Hepatocyte (in vitro differentiated cells): Measurements from ENCODE around the gene ISYNA1. TPM values are rescaled to one million over a fixed set of nuclear protein-coding genes. Genes with fewer than 3 reads are reported as not detected.
A peak's percentile ranks its signal among the peaks of the same experiment; 100 is the strongest.

Experiments
- DNase-seq: peaks from one replicate; pipeline ENCODE4 v3.0.0-alpha.2; 2016; ENCODE audit warnings: low spot score
- H2AFZ ChIP-seq: fragments of 200-600 bp; sonication (generic); 2 replicates; pipeline ENCODE4 v1.6.0; 2016; ENCODE audit warnings: antibody characterized with exemption, mild to moderate bottlenecking
- H3K27ac ChIP-seq: fragments of 200-600 bp; sonication (generic); 2 replicates; pipeline ENCODE4 v1.5.1; 2016; ENCODE audit warnings: mild to moderate bottlenecking
- H3K27me3 ChIP-seq: fragments of 200-600 bp; sonication (generic); 2 replicates; pipeline ENCODE4 v1.6.1; 2016
- H3K36me3 ChIP-seq: fragments of 200-600 bp; sonication (generic); replicated peaks from 2 replicates; pipeline ENCODE4 v1.5.1; 2016; ENCODE audit warnings: low read depth; ENCODE audit not compliant: insufficient read depth
- H3K4me1 ChIP-seq: fragments of 200-600 bp; sonication (generic); 2 replicates; pipeline ENCODE4 v1.5.1; 2016; ENCODE audit warnings: mild to moderate bottlenecking, moderate library complexity; ENCODE audit not compliant: insufficient read depth
- H3K4me2 ChIP-seq: fragments of 200-600 bp; sonication (generic); 2 replicates; pipeline ENCODE4 v1.6.0; 2016
- H3K4me3 ChIP-seq: fragments of 200-600 bp; sonication (generic); 2 replicates; pipeline ENCODE4 v1.5.1; 2016; ENCODE audit warnings: mild to moderate bottlenecking
- H3K79me2 ChIP-seq: fragments of 200-600 bp; sonication (generic); 2 replicates; pipeline ENCODE4 v1.6.0; 2017; ENCODE audit warnings: mild to moderate bottlenecking
- H3K9me2 ChIP-seq: fragments of 200-600 bp; sonication (generic); replicated peaks from 2 replicates; pipeline ENCODE4 v1.6.0; 2017; ENCODE audit warnings: mild to moderate bottlenecking; ENCODE audit not compliant: insufficient read depth
- H3K9me3 ChIP-seq: fragments of 200-600 bp; sonication (generic); 2 replicates; pipeline ENCODE4 v1.5.1; 2016; ENCODE audit warnings: low read depth, mild to moderate bottlenecking
- H4K20me1 ChIP-seq: fragments of 200-600 bp; sonication (generic); 2 replicates; pipeline ENCODE4 v1.6.0; 2016; ENCODE audit warnings: mild to moderate bottlenecking; ENCODE audit not compliant: insufficient read depth, poor library complexity, severe bottlenecking
- EZH2 ChIP-seq: fragments of 200-600 bp; sonication (generic); IDR thresholded peaks from 2 replicates; pipeline ENCODE4 v1.6.1; 2016; ENCODE audit warnings: antibody characterized with exemption, mild to moderate bottlenecking, borderline replicate concordance
- EZH2phosphoT487 ChIP-seq: fragments of 200-600 bp; sonication (generic); IDR thresholded peaks from one replicate; pipeline ENCODE4 v1.6.1; 2018; ENCODE audit warnings: antibody characterized with exemption, mild to moderate bottlenecking, low read depth, moderate library complexity; ENCODE audit not compliant: unreplicated experiment, severe bottlenecking
- WGBS: methylation state at CpG from one replicate; pipeline ENCODE4 v1.1.6; 2016; ENCODE audit warnings: low lambda C conversion rate; ENCODE audit errors: missing lambda C conversion rate; 5-methylcytosine and 5-hydroxymethylcytosine counted together
- polyA plus RNA-seq: library from polyadenylated mRNA; unstranded; fragments of >200 nt; fragmentation: Nextera tagmentation; extraction: Ambion mirVana; gene quantifications from 2 replicates; pipeline ENCODE4 v1.2.1, GENCODE V29; 2016
- total RNA-seq: library from RNA; depleted of rRNA; stranded (reverse); fragments of >200 nt; gene quantifications from 2 replicates; pipeline ENCODE4 v1.2.3, GENCODE V29; 2014
- TF ChIP-seq, protein P1 (sequence below): fragments of 200-600 bp; sonication (generic); IDR thresholded peaks from 2 replicates; pipeline ENCODE4 v1.5.1; 2016; ENCODE audit warnings: antibody characterized with exemption, mild to moderate bottlenecking; ENCODE audit not compliant: poor library complexity

ISYNA1 gene
- total and polyA plus RNA-seq, 2 experiments from 2014 or later = 51.5 to 144 TPM

DNA sequence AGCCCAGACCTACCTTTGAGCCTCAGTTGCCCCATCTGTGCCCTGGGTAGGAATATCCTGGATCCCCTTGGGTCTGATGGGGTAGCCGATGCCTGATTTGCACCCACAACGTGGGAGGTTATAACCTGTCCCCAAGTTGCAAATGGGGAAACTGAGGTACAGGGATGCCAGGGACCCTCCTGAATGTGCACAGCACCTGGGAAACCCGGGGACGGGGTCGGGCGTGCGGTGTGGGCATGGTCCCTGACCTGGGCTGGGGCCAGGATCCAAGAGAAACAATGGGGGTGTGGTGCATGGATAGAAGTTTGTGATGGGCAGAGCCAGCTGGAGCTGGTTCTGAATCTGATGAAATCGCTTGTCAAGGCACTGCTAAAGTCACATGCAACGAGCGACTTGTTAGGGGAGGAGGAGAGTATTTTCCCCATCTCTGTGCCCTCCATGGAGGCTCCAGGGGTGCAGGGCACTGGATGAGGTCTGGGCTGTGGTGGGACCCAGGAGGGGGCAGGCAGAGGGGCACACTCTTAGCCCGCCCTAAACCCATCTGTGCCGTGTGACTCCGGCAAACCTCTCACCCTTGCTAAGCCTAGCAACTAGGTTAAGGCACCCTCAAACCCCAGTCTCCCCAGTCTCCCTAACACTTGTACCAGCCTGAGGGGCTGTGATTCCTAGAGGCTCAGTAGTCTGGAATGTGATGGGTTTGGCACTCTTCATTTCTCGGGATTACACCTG is 51.2 kb downstream of the ISYNA1 start:
- no peaks in the 10 kb centered on the region for H3K9me2 ChIP-seq
- no peaks in the 10 kb centered on the region for H3K9me3 ChIP-seq
- H3K4me2 ChIP-seq = peak overlapping the region; percentile 81
- peak; percentile 11 for DNase-seq
- H3K27me3 ChIP-seq = no peaks in the 10 kb centered on the region
- peaks cover 15% of the 10 kb centered on the region for H3K4me1 ChIP-seq
- 82% methylated on average over 11 of the region's 14 CpGs for WGBS
- H3K36me3 ChIP-seq = no peaks in the 10 kb centered on the region
- H2AFZ ChIP-seq = no peak overlapping the region
- H3K79me2 ChIP-seq = peaks cover 18% of the 10 kb centered on the region
- H3K4me3 ChIP-seq = peak overlapping the region; percentile 55
- TF ChIP-seq EZH2 = no peak
- TF ChIP-seq, protein P1, sequence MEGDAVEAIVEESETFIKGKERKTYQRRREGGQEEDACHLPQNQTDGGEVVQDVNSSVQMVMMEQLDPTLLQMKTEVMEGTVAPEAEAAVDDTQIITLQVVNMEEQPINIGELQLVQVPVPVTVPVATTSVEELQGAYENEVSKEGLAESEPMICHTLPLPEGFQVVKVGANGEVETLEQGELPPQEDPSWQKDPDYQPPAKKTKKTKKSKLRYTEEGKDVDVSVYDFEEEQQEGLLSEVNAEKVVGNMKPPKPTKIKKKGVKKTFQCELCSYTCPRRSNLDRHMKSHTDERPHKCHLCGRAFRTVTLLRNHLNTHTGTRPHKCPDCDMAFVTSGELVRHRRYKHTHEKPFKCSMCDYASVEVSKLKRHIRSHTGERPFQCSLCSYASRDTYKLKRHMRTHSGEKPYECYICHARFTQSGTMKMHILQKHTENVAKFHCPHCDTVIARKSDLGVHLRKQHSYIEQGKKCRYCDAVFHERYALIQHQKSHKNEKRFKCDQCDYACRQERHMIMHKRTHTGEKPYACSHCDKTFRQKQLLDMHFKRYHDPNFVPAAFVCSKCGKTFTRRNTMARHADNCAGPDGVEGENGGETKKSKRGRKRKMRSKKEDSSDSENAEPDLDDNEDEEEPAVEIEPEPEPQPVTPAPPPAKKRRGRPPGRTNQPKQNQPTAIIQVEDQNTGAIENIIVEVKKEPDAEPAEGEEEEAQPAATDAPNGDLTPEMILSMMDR = no peak
- TF ChIP-seq EZH2phosphoT487 = no peak
- H4K20me1 ChIP-seq = no peaks in the 10 kb centered on the region
- H3K27ac ChIP-seq = peak overlapping the region; percentile 86

DNA sequence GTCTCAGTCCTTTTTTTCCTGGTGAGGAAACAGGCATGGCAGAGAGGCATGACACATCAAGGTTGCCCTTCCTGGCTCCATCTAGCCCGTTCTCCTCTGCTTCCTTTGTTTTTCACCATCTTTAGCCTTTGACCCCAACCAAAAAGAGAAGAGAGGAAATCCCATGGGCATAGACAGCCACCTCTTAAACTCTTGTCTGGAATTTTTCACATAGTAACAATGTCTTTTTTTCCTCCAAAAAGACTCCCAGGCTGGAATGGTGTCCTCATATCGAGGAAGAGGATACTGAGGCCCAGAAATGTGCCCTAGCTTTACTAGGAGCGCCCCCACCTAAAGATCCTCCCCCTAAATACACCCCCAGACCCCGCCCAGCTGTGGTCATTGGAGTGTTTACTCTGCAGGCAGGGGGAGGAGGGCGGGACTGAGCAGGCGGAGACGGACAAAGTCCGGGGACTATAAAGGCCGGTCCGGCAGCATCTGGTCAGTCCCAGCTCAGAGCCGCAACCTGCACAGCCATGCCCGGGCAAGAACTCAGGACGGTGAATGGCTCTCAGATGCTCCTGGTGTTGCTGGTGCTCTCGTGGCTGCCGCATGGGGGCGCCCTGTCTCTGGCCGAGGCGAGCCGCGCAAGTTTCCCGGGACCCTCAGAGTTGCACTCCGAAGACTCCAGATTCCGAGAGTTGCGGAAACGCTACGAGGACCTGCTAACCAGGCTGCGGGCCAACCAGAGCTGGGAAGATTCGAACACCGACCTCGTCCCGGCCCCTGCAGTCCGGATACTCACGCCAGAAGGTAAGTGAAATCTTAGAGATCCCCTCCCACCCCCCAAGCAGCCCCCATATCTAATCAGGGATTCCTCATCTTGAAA is 52.0 kb downstream of the ISYNA1 start, which contains the start of gene GDF15:
Gene GDF15 (plus strand): TSS at position 484 of the 868 bp plus-strand sequence. CDS start 32 bp downstream, at position 516.
- no peaks in the 10 kb centered on the region for H3K9me2 ChIP-seq
- H3K4me1 ChIP-seq = peaks cover 15% of the 10 kb centered on the region
- H3K4me3 ChIP-seq = peak within 1 kb of the TSS; percentile 55
- H3K27me3 ChIP-seq = no peaks in the 10 kb centered on the region
- no peaks in the 10 kb centered on the region for H4K20me1 ChIP-seq
- WGBS = 55% methylated on average over 32 of the region's 33 CpGs
- H3K9me3 ChIP-seq = no peaks in the 10 kb centered on the region
- no peak within 1 kb of the TSS for H2AFZ ChIP-seq
- no peaks in the 10 kb centered on the region for H3K36me3 ChIP-seq
- peak within 1 kb of the TSS; percentile 86 for H3K27ac ChIP-seq
- peak within 1 kb of the TSS; percentile 81 for H3K4me2 ChIP-seq
- TF ChIP-seq, protein P1 = peak; percentile 59
- TF ChIP-seq EZH2 (no peak), EZH2phosphoT487 (no peak)
- peaks cover 18% of the 10 kb centered on the region for H3K79me2 ChIP-seq
- peak; percentile 92 for DNase-seq

DNA sequence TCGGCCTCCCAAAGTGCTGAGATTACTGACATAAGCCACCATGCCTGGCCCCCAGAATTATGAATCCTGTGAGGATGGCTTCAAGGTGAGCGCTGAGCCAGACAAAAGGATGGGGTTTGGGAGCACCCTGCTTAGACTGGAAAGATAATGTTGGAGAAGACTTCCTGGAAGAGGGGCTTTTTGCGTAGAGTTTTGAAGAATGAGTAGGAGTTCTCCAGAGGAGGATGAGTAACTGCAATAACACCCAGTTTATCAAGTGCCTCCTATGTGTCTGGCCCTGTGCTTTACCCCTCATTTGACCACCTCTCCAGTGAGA is 52.6 kb downstream of the ISYNA1 start:
- no peak for DNase-seq
- Histone ChIP-seq H3K9me3 (no peaks in the 10 kb centered on the region), H3K79me2 (peaks cover 18% of the 10 kb centered on the region), H3K27ac (peak overlapping the region; percentile 86), H3K27me3 (no peaks in the 10 kb centered on the region), H3K36me3 (no peaks in the 10 kb centered on the region), H3K4me3 (no peak overlapping the region), H3K4me2 (no peak overlapping the region), H2AFZ (no peak overlapping the region), H4K20me1 (no peaks in the 10 kb centered on the region), H3K4me1 (peaks cover 20% of the 10 kb centered on the region), H3K9me2 (no peaks in the 10 kb centered on the region)
- WGBS = 93% methylated on average over 3 of the region's 3 CpGs
- TF ChIP-seq EZH2 (no peak), EZH2phosphoT487 (no peak)
- TF ChIP-seq, protein P1 = no peak
